Stimulated activated CD4-positive, alpha-beta T cell treated with anti-CD3 and anti-CD28 coated beads, Interleukin-4, amount 100 ng/mL, for 1 hour (primary cell): ENCODE results near the gene HNRNPF.

Experiments used
- DNase-seq: peaks from one replicate; pipeline ENCODE4 v3.0.0-alpha.2; 2020

Gene HNRNPF

GRCh38 chr10:43420369-43421200 lies 11.6 kb upstream of the HNRNPF start:
- DNase-seq = peak; percentile 79

GRCh38 chr10:43419997-43420368 lies 11.0 kb upstream of the HNRNPF start:
- DNase-seq = no peak

DNA sequence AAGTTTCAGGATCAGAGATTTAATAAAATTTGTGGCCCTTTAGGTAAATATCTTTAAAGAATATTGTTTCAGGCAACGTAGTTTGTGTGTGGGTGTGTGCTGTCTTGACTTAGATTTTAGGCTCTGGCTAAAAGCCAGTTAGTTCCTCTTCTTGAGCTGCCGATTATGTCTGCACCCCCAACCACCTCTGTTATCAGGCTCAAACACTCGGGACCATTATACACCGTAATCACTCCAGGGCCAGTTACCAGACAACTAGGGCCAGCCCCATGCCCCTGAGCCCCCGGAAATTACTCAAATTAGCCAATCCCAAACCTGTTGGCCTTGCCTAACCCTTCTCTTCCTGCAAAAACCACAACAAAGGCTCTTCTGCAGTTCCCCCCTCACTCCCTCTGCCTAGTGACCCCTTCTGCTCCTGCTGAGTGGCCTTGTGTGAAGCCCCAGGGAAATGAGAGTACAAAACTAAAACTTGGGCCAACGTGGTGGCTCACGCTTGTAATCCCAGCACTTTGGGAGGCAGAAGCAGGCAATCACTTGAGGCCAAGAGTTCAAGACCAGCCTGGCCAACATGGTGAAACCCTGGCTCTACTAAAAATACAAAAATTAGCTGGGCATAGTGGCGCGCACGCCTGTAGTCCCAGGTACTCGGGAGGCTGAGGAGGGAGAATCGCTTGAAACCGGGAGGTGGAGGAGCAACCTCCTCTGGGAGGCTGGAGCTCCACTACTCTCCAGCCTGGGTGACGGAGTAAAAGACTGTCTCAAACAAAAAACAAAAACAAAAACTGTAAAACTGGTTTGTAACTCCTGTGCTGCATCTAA lies 9.2 kb upstream of the HNRNPF start:
- no peak for DNase-seq

DNA sequence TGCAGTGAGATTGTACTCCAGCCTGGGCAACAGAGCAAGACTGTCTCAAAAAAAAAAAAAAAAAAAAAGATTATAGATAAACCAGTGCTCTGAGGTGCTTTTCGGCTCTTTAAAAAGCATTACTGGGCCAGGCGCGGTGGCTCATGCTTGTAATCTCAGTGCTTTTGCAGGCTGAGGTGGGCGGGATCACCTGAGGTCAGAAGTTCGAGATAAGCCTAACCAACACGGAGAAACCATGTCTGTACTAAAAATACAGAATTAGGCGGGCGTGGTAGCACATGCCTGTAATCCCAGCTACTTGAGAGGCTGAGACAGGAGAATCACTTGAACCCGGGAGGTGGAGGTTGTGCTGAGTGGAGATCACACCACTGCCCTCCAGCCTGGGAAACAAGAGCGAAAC lies 6.6 kb upstream of the HNRNPF start:
- no peak for DNase-seq

- DNase-seq = no peak
Observed at GRCh38 chr10:43411536-43411935, 2.5 kb upstream of the HNRNPF start.

DNA sequence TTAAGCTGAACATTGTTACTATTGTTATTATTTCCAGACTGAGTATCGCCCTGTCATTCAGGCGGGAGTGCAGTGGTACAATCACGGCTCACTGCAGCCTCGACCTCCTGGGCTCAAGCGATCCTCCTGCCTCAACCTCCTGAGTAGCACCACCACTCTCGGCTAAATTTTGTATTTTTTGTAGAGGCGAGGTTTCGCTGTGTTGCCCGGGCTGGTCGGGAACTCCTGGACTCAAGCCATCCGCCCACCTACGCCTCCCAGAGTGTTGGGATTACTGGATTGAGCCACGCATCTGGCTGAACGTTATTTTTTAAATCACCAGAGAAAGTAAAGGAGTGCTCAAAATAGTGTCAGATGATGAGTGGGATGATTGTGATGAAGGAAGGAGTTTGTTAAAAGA lies 1.4 kb upstream of the HNRNPF start:
- no peak for DNase-seq

GRCh38 chr10:43409385-43410109 lies 561 bp upstream of the HNRNPF start:
- DNase-seq = peak; percentile 66

DNA sequence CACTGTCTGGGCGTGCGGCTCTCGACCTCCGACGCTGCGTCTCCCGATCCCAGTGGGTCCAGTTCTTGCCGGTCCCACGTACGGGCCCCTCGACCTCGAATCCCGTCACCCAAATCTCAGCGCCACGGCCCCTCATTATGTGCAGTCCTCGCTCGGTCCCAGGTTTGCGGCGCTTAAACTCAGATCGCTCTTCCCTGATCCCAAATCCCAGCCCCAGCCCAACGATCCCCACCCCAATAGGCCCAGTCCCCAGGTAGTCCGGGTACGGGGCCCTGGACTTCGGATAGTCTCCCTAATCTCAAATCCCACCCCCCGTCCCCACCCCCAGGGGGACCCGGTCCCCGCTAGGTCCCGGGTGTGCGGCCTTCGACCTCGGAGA lies 666 bp downstream of the HNRNPF start:
- no peak for DNase-seq

GRCh38 chr10:43407576-43408330 lies 1.2 kb downstream of the HNRNPF start:
- peak; percentile 93 for DNase-seq

- DNase-seq = peak; percentile 60
Observed at GRCh38 chr10:43407148-43407575, 1.8 kb downstream of the HNRNPF start.

DNA sequence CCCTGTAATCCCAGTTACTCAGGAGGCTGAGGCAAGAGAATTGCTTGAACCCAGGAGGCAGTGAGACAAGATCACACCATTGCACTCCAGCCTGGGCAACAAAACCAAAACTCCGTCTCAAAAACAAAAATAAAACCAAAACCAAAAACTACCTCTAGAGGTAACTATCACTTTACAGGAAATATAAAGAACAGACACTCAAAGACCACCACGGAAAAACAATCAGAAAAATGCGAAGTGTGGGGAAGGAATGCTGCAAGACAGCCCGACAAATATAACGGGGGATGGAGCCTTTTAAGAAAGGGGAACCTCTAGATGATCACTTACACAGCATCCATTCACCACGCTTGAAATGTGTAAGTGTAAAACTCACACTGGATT lies 4.3 kb downstream of the HNRNPF start:
- DNase-seq = no peak

DNA sequence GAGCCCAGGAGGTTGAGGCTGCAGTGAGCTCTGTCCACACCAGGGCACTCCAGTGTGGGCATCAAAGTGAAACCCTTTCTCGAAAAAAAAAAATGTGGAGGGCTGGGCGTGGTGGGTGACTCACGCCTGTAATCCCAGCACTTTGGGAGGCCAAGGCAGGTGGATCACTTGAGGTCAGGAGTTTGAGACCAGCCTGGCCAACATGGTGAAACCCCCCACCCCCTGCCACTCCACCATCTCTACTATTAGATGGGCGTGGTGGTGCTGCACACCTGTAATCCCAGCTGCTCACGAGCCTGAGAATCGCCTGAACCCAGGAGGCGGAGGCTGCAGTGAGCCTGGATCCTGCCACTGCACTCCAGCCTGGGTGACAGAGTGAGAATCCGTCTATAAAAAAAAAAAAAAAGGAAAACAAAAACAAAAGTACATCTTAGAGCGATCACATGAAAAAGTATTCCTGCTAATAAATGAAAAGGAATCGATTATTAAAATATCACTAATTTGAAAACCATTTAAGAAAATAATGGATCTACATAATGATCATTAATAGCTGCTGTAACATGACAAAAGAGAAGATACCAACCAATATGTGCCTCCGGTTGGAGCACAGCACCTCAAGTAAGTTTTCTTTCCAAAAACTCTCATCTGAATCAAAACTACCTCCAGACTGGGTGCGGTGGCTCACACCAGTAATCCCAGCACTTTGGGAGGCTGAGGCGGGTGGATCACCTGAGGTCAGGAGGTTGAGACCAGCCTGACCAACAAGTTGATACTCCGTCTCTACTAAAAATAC lies 4.9 kb downstream of the HNRNPF start:
- no peak for DNase-seq

GRCh38 chr10:43402880-43403452 lies 6.0 kb downstream of the HNRNPF start:
- DNase-seq = no peak

DNA sequence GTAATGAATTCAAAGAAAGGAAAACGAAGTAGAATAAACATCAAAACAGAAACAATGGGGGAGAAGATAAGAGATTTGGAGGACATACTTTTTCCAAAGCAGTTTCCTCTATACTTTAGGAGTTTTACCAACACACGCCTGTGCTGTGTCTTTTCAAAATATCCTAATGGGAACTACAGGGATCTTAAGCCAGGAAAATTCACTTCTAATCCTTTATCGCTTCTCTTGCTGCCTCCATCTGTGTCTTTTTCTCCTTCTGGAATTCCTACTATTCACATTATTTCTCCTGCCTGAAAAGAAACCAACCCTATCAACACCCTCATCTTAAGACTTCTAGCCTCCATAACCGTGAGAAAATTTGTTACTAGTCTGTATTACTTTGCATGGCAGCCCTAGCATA lies 6.8 kb downstream of the HNRNPF start:
- DNase-seq = no peak

GRCh38 chr10:43401627-43402026 lies 7.4 kb downstream of the HNRNPF start:
- no peak for DNase-seq

- DNase-seq = no peak
Observed at GRCh38 chr10:43399320-43400310, 9.4 kb downstream of the HNRNPF start.

DNA sequence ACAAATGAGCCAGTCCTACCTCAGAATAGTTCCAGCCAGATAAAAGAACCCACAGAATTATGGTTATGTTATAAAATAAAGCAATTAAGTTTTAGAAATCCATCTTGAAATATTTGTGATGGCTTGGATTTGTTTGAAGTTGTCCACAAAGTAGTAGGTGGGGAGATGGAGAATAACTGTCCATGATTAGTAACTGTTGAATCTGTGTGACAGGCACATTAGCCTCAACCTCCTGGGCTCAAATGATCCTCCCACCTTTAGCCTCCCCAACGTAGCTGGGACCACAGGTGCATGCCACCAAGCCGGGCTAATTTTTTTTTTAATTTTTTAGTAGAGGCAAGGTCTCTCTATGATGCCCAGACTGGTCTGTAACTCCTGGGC lies 10.1 kb downstream of the HNRNPF start:
- DNase-seq = no peak

GRCh38 chr10:43396928-43397624 lies 11.9 kb downstream of the HNRNPF start:
- DNase-seq = peak; percentile 69

- DNase-seq = peak; percentile 72
Observed at GRCh38 chr10:43396061-43396927, 12.7 kb downstream of the HNRNPF start.
